Pons (tissue), 1 donor: ENCODE data around the gene ZNF416.

Experiments
- DNase-seq: peaks from one replicate; pipeline ENCODE4 v3.0.0-alpha.2; 2016; ENCODE audit warnings: low spot score

Gene ZNF416

GRCh38 chr19:57559008-57559403, 19.7 kb downstream of the ZNF416 start:
- no peak for DNase-seq

- no peak for DNase-seq
These were observed 20.2 kb downstream of the ZNF416 start for GRCh38 chr19:57558525-57558924.

- no peak for DNase-seq
These were observed 21.1 kb downstream of the ZNF416 start for GRCh38 chr19:57557659-57558058.

- DNase-seq, result no peak
These were observed 26.3 kb downstream of the ZNF416 start for GRCh38 chr19:57552432-57552831.

- DNase-seq, result no peak
These were observed 32.2 kb downstream of the ZNF416 start for GRCh38 chr19:57546513-57546912.

- no peak for DNase-seq
These were observed 40.7 kb downstream of the ZNF416 start for GRCh38 chr19:57537953-57538547.

- DNase-seq, result peak; percentile 69
These were observed 51.4 kb downstream of the ZNF416 start, which contains the start of gene ZNF549 for GRCh38 chr19:57527136-57527881. ZNF549 (plus strand) TSS chr19:57527356; CDS start chr19:57527574, 218 bp downstream.
